Mucosa of stomach (tissue), 1 donor: Measurements from ENCODE around the gene TRAF2.

Source experiments
- H3K27me3 ChIP-seq: one replicate; pipeline ENCODE4 v1.7.0; 2013; ENCODE audit warnings: mild to moderate bottlenecking, low read length; ENCODE audit not compliant: control insufficient read depth, insufficient read depth
- H3K36me3 ChIP-seq: one replicate; pipeline ENCODE4 v1.7.0; 2013; ENCODE audit warnings: low read length; ENCODE audit not compliant: control insufficient read depth, insufficient read depth
- H3K4me1 ChIP-seq: one replicate; pipeline ENCODE4 v1.7.0; 2013; ENCODE audit warnings: mild to moderate bottlenecking, low read length; ENCODE audit not compliant: control insufficient read depth, insufficient read depth
- H3K4me3 ChIP-seq: one replicate; pipeline ENCODE4 v1.7.0; 2013; ENCODE audit warnings: low read length
- H3K9ac ChIP-seq: one replicate; pipeline ENCODE4 v1.7.0; 2013; ENCODE audit warnings: mild to moderate bottlenecking, low read length, moderate library complexity
- H3K9me3 ChIP-seq: one replicate; pipeline ENCODE4 v1.7.0; 2013; ENCODE audit warnings: mild to moderate bottlenecking, low read length, moderate library complexity; ENCODE audit not compliant: control insufficient read depth
- donor health status: Pancreatic carcinoma.

The TRAF2 gene

GRCh38 chr9:136849960-136850865, 36.1 kb upstream of the TRAF2 start:
- H3K4me3 ChIP-seq: no peak overlapping the region
- peaks cover 24% of the 10 kb centered on the region for H3K27me3 ChIP-seq
- peak overlapping the region; percentile 62 for H3K9ac ChIP-seq
- H3K36me3 ChIP-seq: no peaks in the 10 kb centered on the region
- no peaks in the 10 kb centered on the region for H3K9me3 ChIP-seq
- H3K4me1 ChIP-seq: peaks cover 34% of the 10 kb centered on the region

DNA sequence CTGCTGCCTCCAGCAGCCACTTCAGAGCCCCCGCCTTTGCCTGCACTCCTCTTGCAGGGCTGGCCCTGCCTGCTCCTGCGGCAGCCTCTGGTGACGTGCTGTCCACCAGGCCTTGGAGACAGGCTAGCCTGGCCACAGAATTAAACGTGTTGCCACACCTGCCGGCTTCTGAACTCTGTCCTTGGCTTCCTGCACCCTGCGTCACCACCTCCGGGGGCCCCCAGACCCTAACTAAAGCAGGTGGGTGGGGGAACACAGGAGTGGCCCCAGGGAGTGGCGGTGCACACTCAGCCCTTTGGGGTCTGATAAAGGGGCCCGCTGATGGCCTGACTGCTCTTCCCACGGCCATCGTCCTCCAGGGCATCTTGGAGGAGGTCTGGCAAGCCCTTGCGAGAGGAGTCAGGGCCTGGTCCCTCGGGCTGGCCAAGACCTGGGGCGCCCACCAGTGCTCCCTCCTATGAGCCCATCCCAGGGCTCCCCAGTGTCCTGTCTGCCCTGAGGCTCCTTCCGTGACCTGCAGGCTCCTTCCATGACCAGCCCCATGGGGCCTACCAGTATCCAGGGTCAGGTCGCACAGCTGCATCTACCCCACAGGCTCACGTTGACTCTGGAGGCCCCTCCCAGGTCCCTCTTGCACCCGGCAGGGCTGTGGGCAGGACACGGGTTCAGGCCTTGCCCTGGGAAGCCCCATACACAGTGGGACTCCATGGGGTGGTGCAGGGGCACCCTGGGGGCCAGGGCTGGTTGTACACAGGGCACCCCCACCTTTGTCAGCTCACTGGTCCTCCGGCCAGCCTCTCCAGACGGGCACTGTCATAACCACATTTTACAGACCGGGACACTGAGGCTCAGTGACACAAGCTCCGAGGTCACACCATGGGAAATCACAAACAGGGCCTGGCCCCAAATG, 35.2 kb upstream of the TRAF2 start:
- Histone ChIP-seq H3K9me3 (no peaks in the 10 kb centered on the region), H3K9ac (no peak overlapping the region), H3K27me3 (peaks cover 16% of the 10 kb centered on the region), H3K36me3 (no peaks in the 10 kb centered on the region), H3K4me3 (no peak overlapping the region), H3K4me1 (peaks cover 34% of the 10 kb centered on the region)

- no peak within 1 kb of the TSS for H3K4me3 ChIP-seq
- H3K9me3 ChIP-seq: no peaks in the 10 kb centered on the region
- H3K9ac ChIP-seq: no peak within 1 kb of the TSS
- H3K36me3 ChIP-seq: no peaks in the 10 kb centered on the region
- H3K4me1 ChIP-seq: peaks cover 36% of the 10 kb centered on the region
- H3K27me3 ChIP-seq: peaks cover 7% of the 10 kb centered on the region
Observed at GRCh38 chr9:136851941-136852663, 34.2 kb upstream of the TRAF2 start, which contains the start of gene MAMDC4. TSS of gene MAMDC4 (plus strand) at chr9:136852346. CDS start at chr9:136852417, 71 bp downstream.

DNA sequence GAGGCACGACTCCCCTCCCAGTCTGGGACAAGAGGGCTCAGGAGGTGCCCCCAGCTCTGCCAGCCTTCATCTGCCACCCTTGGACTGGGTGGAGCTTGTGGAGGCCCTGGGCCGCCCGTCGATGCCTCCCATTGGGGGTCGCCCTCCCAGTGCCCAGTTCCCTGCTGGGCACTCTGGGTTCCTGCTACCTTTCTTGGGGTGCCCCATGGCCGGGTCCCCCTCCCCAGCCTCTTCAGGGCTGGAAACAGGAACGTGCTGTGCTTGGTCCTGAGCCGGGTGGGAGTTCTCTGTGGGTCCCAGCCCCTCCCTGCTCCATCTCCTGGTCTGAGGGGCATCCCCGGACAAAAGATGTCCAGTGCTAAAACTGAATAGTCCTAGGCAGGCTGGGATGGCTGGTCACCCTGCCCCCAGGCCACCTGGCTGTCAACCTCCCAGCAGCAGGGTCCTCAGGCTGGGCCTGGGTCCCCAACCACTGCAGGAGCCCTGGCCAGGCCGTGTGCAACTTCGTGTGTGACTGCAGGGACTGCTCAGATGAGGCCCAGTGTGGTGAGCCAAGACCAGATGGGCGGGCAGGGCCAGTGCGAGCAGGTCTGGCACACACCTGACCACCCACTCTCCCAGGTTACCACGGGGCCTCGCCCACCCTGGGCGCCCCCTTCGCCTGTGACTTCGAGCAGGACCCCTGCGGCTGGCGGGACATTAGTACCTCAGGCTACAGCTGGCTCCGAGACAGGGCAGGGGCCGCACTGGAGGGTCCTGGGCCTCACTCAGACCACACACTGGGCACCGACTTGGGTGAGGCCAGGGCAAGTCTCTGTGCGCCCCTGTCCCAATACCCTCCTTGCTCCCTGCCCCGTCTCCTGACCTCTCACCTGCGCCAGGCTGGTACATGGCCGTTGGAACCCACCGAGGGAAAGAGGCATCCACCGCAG, 33.4 kb upstream of the TRAF2 start:
- H3K27me3 ChIP-seq: no peaks in the 10 kb centered on the region
- H3K36me3 ChIP-seq: no peaks in the 10 kb centered on the region
- peaks cover 45% of the 10 kb centered on the region for H3K4me1 ChIP-seq
- no peaks in the 10 kb centered on the region for H3K9me3 ChIP-seq
- H3K9ac ChIP-seq: no peak overlapping the region
- H3K4me3 ChIP-seq: no peak overlapping the region

DNA sequence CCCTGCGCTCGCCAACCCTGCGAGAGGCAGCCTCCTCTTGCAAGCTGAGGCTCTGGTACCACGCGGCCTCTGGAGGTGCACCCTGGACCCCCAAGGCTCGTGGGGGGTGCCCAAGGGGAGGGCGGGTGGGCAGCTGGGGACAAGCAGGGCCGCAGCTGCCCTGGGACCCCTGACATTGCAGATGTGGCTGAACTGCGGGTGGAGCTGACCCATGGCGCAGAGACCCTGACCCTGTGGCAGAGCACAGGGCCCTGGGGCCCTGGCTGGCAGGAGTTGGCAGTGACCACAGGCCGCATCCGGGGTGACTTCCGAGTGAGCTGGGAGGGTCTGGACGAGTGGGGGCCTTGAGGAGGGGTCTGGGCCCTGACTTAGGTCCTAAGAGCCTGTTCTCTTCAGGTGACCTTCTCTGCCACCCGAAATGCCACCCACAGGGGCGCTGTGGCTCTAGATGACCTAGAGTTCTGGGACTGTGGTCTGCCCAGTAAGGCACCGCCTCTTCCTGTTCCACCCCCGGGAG, 32.7 kb upstream of the TRAF2 start:
- H3K27me3 ChIP-seq: no peaks in the 10 kb centered on the region
- no peak overlapping the region for H3K4me3 ChIP-seq
- H3K36me3 ChIP-seq: no peaks in the 10 kb centered on the region
- no peaks in the 10 kb centered on the region for H3K9me3 ChIP-seq
- peaks cover 52% of the 10 kb centered on the region for H3K4me1 ChIP-seq
- no peak overlapping the region for H3K9ac ChIP-seq

DNA sequence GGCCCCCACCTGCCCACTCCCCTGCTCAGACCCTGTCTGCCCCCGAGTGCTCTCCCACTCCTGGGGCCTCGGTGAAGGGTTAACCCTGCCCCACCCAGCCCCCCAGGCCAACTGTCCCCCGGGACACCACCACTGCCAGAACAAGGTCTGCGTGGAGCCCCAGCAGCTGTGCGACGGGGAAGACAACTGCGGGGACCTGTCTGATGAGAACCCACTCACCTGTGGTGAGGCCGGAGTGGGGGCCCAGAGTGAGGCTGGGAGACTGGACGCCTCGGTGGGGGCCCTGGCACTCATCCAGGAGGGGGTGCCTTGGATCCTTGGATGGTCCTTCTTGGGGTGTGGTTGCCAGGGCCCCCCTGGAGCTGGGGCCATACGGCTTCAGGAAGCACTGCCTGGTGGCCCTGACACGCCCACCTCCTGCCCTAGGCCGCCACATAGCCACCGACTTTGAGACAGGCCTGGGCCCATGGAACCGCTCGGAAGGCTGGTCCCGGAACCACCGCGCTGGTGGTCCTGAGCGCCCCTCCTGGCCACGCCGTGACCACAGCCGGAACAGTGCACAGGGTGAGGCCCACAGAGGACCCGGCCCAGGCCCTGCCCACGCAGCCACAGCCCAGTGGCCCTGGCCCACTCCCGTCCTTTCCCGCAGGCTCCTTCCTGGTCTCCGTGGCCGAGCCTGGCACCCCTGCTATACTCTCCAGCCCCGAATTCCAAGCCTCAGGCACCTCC, 32.0 kb upstream of the TRAF2 start:
- no peaks in the 10 kb centered on the region for H3K36me3 ChIP-seq

DNA sequence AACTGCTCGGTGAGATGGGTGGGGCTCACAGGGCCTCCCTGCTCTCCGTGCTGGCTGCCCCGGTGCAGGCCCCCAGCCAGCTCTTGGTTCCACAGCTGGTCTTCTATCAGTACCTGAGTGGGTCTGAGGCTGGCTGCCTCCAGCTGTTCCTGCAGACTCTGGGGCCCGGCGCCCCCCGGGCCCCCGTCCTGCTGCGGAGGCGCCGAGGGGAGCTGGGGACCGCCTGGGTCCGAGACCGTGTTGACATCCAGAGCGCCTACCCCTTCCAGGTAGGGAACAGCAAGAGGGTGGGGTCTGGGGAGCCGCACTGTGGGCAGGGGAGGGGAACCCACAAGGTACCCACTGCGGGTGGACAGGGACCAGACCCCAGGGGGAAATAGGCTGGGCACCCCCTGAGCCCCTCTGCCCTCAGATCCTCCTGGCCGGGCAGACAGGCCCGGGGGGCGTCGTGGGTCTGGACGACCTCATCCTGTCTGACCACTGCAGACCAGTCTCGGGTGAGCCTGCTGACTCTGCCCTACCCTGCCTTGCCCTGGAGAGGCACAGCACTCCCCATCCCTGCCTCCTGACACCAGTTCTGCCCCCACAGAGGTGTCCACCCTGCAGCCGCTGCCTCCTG, 31.4 kb upstream of the TRAF2 start:
- Histone ChIP-seq H3K9ac (no peak overlapping the region), H3K9me3 (no peaks in the 10 kb centered on the region), H3K4me3 (no peak overlapping the region), H3K4me1 (peaks cover 61% of the 10 kb centered on the region), H3K36me3 (no peaks in the 10 kb centered on the region), H3K27me3 (no peaks in the 10 kb centered on the region)

More for the DNA sequence above, 32.0 kb upstream of the TRAF2 start:
- H3K27me3 ChIP-seq: no peaks in the 10 kb centered on the region
- no peak overlapping the region for H3K4me3 ChIP-seq
- no peaks in the 10 kb centered on the region for H3K9me3 ChIP-seq
- peaks cover 58% of the 10 kb centered on the region for H3K4me1 ChIP-seq
- no peak overlapping the region for H3K9ac ChIP-seq

GRCh38 chr9:136855461-136856078, 30.7 kb upstream of the TRAF2 start:
- Histone ChIP-seq H3K9me3 (no peaks in the 10 kb centered on the region), H3K9ac (no peak overlapping the region), H3K4me1 (peaks cover 61% of the 10 kb centered on the region), H3K27me3 (no peaks in the 10 kb centered on the region), H3K4me3 (no peak overlapping the region), H3K36me3 (no peaks in the 10 kb centered on the region)

GRCh38 chr9:136856079-136856476, 30.2 kb upstream of the TRAF2 start:
- Histone ChIP-seq H3K4me3 (no peak overlapping the region), H3K9ac (no peak overlapping the region), H3K36me3 (no peaks in the 10 kb centered on the region), H3K4me1 (peaks cover 62% of the 10 kb centered on the region), H3K9me3 (no peaks in the 10 kb centered on the region), H3K27me3 (no peaks in the 10 kb centered on the region)
